Kidney (tissue), 14 donors: Measurements from ENCODE around the gene ST3GAL5. TPM values are rescaled to one million over a fixed set of nuclear protein-coding genes. Genes with fewer than 3 reads are reported as not detected.

ENCODE experiments used
- DNase-seq, 5 donors: peaks; one replicate each; pipeline ENCODE4 v3.0.0-alpha.2; 2013 to 2020
- FAIRE-seq: peaks from 2 replicates; lab custom pipeline; 2012; peaks lifted over from hg19 to GRCh38; lab: Jason Lieb, UNC
- H3K27ac ChIP-seq, 2 donors: one replicate each; pipeline ENCODE4 v1.7.0; 2013; ENCODE audit warnings: low read depth in 2 of 2, low read length in 2 of 2, inconsistent platforms in 1 of 2
- H3K27me3 ChIP-seq: one replicate; pipeline ENCODE4 v1.7.1; 2013; ENCODE audit warnings: low read length, inconsistent platforms; ENCODE audit not compliant: control insufficient read depth, insufficient read depth
- H3K36me3 ChIP-seq, 3 donors: one replicate each; pipeline versions ENCODE4 v1.7.0 to v1.7.1; 2013; ENCODE audit warnings: low read length in 3 of 3, control low read depth in 1 of 3, inconsistent platforms in 1 of 3; ENCODE audit not compliant: insufficient read depth in 3 of 3, control insufficient read depth in 2 of 3
- H3K4me1 ChIP-seq, 3 donors: one replicate each; pipeline versions ENCODE4 v1.7.0 to v1.7.1; 2013; ENCODE audit warnings: low read length in 3 of 3, inconsistent platforms in 1 of 3, low read depth in 1 of 3; ENCODE audit not compliant: control insufficient read depth in 2 of 3, insufficient read depth in 2 of 3
- H3K4me3 ChIP-seq, 3 donors: one replicate each; pipeline versions ENCODE4 v1.7.0 to v1.8.1; 2013; ENCODE audit warnings: low read length in 3 of 3, control low read depth in 1 of 3, inconsistent platforms in 1 of 3
- H3K9ac ChIP-seq, 3 donors: one replicate each; pipeline versions ENCODE4 v1.7.0 to v1.7.1; 2013; ENCODE audit warnings: low read length in 3 of 3, control low read depth in 1 of 3, inconsistent platforms in 1 of 3
- H3K9me3 ChIP-seq, 3 donors: one replicate each; pipeline versions ENCODE4 v1.7.0 to v1.7.1; 2013; ENCODE audit warnings: low read length in 3 of 3, control low read depth in 1 of 3, inconsistent platforms in 1 of 3; ENCODE audit not compliant: control insufficient read depth in 2 of 3, insufficient read depth in 1 of 3
- intact Hi-C: fragments of 100-400 bp; cut with DNase I; formaldehyde crosslinking; loops from one replicate; pipeline ENCODE4 v1.11.1; 2022
- polyA plus RNA-seq: library from polyadenylated mRNA; stranded (reverse); fragments of 350-450 nt; fragmentation: Illumina TruSeq; extraction: RNeasy Lipid Tissue Mini Kit (QIAGEN cat#74804); gene quantifications from one replicate; pipeline ENCODE4 v1.2.3, GENCODE V29; 2014; ENCODE audit warnings: low read depth, low replicate concordance; ENCODE audit not compliant: insufficient read depth
- total RNA-seq: library from RNA; stranded (reverse); fragmentation: NEBNext Ultra II Directional; extraction: Animal tissue kit (Norgen Biotek cat#: 25700); gene quantifications from one replicate; pipeline ENCODE4 v1.2.1, GENCODE V29; 2021
- TF ChIP-seq, protein P1 (sequence below): IDR thresholded peaks from 3 replicates; pipeline ENCODE4 v1.5.1; 2012; ENCODE audit warnings: mild to moderate bottlenecking, moderate library complexity, borderline replicate concordance; ENCODE audit not compliant: insufficient read depth; ENCODE audit errors: extremely low read depth
- donor health status: control.
- donor health status: control.
- donor health status: control.
- donor health status: control.
- donor health status: control.
- donor health status: DM: yes; HTN: yes; CAD: no.
- donor health status: Normal renal cell carcinoma (clear cell type).

The ST3GAL5 gene
- total and polyA plus RNA-seq, 2 donors from 2014 or later: 7.0 to 14.6 TPM

- FAIRE-seq (no peak), DNase-seq (no peak)
- Histone ChIP-seq H3K27me3 (no peaks in the 10 kb centered on the region), H3K9me3 (no peaks in the 10 kb centered on the region), H3K36me3 (no peaks in the 10 kb centered on the region), H3K9ac (no peak overlapping the region), H3K4me3 (no peak overlapping the region), H3K27ac (no peak overlapping the region), H3K4me1 (no peaks in the 10 kb centered on the region)
- intact Hi-C loops: no loop called here
- TF ChIP-seq, protein P1, sequence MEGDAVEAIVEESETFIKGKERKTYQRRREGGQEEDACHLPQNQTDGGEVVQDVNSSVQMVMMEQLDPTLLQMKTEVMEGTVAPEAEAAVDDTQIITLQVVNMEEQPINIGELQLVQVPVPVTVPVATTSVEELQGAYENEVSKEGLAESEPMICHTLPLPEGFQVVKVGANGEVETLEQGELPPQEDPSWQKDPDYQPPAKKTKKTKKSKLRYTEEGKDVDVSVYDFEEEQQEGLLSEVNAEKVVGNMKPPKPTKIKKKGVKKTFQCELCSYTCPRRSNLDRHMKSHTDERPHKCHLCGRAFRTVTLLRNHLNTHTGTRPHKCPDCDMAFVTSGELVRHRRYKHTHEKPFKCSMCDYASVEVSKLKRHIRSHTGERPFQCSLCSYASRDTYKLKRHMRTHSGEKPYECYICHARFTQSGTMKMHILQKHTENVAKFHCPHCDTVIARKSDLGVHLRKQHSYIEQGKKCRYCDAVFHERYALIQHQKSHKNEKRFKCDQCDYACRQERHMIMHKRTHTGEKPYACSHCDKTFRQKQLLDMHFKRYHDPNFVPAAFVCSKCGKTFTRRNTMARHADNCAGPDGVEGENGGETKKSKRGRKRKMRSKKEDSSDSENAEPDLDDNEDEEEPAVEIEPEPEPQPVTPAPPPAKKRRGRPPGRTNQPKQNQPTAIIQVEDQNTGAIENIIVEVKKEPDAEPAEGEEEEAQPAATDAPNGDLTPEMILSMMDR: no peak
Measured at GRCh38 chr2:85875350-85876050, 13.3 kb downstream of the ST3GAL5 start.

GRCh38 chr2:85873679-85874078 lies 15.1 kb downstream of the ST3GAL5 start:
- H3K9ac ChIP-seq: no peak overlapping the region
- no peak overlapping the region for H3K4me3 ChIP-seq
- no peaks in the 10 kb centered on the region for H3K9me3 ChIP-seq
- TF ChIP-seq, protein P1: no peak
- no peak for FAIRE-seq
- no peak for DNase-seq
- no peaks in the 10 kb centered on the region for H3K4me1 ChIP-seq
- H3K27me3 ChIP-seq: no peaks in the 10 kb centered on the region
- H3K27ac ChIP-seq: no peak overlapping the region
- intact Hi-C loops: no loop called here
- H3K36me3 ChIP-seq: no peaks in the 10 kb centered on the region

- Histone ChIP-seq H3K9me3 (no peaks in the 10 kb centered on the region), H3K27ac (no peak overlapping the region), H3K4me3 (no peak overlapping the region), H3K36me3 (no peaks in the 10 kb centered on the region), H3K27me3 (no peaks in the 10 kb centered on the region), H3K4me1 (no peaks in the 10 kb centered on the region), H3K9ac (no peak overlapping the region)
- TF ChIP-seq, protein P1: no peak
- FAIRE-seq: no peak
- DNase-seq: no peak
- intact Hi-C loops: no loop called here
Measured at GRCh38 chr2:85872536-85873161, 16.1 kb downstream of the ST3GAL5 start.
